AG08396 (cell line): ENCODE results near the gene SEMA4A.
A peak's percentile ranks its signal among the peaks of the same experiment; 100 is the strongest.
"Not testable (repeated sequence)": the region's sequence is repeated elsewhere in the genome, so short reads cannot be mapped to it uniquely, and the experiment has no call there.

Experiments
- DNase-seq: peaks from one replicate; pipeline ENCODE4 v3.0.0; 2012; ENCODE audit warnings: low spot score, mixed read lengths

Gene SEMA4A

DNA sequence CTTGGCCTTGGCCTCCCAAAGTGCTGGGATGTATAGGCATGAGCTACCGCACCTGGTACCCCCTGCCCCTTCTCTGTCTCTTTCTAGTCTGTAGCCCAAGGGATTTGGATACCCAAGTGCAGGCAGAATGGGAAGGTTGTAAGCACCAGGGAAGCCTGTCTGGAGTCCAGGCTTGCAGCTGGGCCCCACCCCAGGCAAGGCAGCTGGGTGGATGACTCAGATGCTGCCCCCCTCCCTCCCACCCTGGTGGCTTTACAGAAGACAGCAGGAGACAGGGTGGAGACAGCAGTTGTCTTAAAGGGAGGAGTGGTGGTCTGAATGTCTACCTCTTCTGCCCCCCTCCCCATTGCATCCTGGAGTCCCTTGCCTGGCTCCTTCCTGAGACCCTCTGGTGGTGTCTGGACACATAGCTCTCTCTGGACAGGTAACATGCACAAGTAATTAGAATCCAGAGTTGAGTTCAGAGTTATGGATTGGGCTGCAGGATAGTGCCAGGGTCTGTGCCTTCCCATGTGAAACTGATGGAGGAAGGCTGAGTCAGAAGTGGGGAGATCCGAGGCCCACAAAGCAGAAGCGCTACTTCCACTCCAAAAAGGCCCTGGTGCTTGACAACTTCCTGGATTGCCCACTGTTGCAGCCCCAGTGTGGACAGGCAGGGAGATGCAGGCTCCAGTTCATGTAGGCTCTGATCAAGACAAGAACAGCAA is 33.7 kb upstream of the SEMA4A start:
- DNase-seq = peak; percentile 63

GRCh38 chr1:156120318-156120717 is 33.1 kb upstream of the SEMA4A start:
- DNase-seq = no peak

GRCh38 chr1:156121005-156121404 is 32.4 kb upstream of the SEMA4A start:
- DNase-seq = not testable (repeated sequence)

DNA sequence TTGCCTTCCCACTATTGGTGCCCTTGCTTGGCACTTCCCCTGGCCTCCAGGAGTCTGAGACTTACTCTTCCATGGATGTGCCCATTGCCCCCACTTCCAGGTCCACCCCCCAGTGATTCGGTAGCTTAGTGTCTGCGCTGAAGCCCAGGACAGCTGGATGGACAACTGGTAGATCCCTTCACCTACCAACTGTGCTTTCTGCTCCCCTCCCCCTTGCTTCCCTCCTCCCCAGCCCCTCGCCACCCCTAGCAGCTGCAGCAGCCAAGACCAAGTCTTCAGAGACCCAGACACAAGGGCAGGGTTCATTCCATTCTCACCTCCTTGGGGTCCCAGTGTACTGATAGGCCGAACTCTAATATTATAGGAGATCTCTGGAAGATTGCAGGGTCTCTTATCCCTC is 31.9 kb upstream of the SEMA4A start:
- DNase-seq = no peak

DNA sequence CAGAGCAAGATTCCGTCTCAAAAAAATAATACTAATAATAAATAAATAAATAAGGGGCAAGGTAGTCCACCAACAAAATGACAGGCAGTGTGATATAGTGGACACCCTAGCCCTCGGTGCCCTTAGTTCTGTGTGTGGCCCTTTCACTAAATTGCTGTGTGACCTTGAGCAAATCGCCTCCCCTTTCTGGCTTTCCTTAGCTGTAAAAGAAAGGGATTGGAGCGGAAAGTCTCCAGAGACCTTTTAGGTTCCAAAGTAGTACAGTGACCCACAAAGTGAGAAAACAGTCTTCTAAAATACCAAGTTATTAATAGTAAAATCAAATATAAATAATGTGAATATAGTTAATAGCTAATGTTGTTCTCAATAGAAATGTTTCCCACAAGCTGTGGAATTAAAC is 31.3 kb upstream of the SEMA4A start:
- no peak for DNase-seq

GRCh38 chr1:156122519-156123355 is 30.6 kb upstream of the SEMA4A start:
- no peak for DNase-seq

DNA sequence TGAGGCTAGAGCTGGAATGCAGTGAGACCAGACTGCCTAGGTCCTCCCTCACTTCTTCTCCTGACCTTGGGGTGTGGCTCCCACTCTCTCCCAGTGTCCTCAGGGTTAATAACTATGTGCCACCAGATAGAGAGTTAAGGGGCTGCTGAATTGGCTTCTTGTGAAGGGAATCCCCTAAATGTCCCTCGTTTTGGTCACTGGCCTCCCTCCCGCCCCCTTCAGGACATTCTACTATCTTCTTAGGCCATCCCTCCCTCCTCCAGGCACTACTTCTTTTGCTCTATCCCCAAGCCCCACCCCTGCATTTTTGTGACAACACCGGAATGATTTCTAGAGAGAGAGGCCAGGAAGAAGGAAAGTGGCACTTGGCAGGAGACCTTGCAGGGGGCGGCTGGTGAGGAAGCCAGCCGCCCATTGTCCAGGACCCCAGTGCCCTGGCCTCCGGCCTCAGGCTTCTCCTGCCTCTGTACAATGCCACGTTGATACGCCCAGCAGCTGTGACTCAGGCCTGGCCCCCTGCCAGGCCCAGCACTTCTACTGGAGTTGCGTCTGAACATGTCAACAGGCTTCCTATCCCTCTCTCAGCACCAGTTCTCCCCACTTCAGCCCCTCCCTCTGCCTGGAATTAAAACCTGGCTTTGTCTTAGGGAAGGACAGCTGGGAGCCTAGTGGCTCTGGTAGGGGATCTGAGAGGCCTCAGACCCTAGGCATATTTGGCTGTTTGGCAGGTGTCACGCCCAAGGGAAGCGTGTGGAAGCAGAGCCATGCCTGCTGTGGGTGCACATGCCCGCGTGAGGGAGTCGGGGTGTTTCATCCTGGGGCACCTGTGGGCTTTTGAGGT is 29.8 kb upstream of the SEMA4A start:
- DNase-seq = peak; percentile 69

DNA sequence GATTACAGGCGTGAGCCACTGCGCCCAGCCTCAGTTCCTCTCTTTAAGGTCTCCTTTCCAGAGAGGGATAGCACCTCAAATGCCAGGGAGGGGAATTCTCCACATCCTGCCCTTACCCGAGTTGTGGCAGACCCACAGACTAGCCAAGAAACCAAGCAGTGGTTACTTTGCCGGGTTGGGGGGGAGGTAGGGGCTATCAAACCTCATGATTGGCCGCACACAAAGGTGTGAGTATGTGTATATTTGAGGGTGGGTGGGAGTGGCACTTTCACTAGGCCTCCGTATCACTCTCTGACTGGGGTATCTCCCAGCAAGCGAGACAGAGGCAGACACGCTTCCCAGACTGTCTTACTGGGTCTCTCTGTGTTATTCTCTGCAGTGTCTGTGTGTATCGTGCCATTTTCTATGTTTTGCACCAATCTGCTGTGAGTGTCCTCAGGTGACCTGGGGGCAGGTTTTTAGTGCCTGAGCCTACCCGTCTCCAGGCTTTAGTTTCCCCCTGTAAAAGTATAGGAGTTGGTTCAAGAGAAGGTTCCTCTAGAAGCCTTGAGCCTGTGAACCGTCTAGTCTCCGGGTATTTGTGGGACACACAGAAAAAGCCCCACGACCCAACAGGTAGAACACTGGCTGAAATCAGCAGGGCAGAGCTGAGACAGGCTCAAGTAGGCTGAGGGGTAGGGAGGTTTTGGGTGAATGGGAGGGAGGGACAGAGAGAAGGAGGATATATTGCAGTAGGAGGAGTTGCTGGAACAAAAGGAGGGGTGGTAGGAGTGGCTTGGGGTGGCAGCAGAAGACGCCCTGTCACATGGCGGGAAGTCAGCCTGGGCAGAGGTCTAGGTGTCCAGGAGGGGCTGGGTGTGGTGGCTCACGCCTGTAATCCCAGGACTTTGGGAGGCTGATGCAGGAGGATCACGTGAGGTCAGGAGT is 28.6 kb upstream of the SEMA4A start:
- no peak for DNase-seq

DNA sequence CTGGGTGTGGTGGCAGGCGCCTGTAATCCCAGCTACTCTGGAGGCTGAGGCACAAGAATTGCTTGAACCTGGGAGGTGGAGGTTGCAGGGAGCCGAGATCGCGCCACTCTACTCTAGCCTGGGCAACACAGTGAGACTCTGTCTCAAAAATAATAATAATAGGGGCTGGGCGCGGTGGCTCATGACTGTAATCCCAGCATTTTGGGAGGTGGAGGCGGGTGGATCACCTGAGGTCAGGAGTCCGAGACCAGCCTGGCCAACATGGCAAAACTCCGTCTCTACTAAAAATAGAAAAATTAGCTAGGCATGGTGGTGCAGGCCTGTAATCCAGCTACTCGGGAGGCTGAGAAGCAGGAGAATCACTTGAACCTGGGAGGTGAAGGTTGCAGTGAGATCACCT is 27.8 kb upstream of the SEMA4A start:
- DNase-seq = not testable (repeated sequence)

DNA sequence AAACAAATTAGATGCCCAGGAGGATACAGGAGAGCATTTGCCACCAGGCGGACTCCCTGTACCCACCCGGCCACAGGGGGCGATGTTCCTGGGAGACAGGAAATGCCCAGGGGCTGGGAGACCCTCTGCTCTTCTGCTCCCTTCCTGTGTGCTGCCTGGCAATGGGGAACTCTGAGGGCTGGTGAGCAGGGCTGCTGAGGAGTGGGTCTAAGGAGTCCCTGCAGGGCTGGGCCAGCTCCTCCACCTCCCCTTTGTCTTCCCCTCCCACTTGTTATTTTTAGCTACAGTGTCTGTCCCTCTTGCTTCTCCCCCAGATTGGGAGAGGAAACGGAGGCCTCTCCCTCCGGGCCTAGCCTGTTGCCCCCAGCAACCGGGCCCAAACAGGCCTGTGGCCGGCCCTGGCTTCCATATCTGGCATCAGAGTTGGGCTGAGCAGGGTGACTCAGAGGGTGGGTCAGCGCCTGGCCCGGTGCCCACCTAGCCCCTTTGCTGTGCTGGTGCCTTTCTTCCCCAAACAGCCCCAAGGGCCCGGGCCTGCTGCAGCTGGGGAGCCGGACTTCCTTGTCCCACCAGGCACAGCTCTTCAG is 27.2 kb upstream of the SEMA4A start:
- peak; percentile 80 for DNase-seq

- peak; percentile 57 for DNase-seq
Observed at GRCh38 chr1:156126630-156127534, 26.5 kb upstream of the SEMA4A start.

DNA sequence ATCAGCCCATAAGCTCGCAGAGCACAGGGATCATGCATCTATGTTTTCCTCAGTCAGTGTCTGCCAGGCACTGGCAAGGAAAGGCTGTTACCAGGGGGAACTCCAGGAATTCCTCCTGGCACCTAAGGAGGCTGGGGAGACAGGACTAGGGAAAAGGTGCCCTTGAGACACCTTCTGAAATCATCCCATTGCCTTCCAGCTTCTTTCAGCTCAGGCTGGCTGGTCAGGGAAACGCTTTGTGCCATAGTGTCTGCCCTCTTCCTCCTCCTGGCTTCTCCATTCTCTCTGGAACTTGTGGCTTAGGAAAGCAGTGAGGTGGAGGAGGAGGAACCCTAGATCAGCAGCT is 25.1 kb upstream of the SEMA4A start:
- DNase-seq = no peak

DNA sequence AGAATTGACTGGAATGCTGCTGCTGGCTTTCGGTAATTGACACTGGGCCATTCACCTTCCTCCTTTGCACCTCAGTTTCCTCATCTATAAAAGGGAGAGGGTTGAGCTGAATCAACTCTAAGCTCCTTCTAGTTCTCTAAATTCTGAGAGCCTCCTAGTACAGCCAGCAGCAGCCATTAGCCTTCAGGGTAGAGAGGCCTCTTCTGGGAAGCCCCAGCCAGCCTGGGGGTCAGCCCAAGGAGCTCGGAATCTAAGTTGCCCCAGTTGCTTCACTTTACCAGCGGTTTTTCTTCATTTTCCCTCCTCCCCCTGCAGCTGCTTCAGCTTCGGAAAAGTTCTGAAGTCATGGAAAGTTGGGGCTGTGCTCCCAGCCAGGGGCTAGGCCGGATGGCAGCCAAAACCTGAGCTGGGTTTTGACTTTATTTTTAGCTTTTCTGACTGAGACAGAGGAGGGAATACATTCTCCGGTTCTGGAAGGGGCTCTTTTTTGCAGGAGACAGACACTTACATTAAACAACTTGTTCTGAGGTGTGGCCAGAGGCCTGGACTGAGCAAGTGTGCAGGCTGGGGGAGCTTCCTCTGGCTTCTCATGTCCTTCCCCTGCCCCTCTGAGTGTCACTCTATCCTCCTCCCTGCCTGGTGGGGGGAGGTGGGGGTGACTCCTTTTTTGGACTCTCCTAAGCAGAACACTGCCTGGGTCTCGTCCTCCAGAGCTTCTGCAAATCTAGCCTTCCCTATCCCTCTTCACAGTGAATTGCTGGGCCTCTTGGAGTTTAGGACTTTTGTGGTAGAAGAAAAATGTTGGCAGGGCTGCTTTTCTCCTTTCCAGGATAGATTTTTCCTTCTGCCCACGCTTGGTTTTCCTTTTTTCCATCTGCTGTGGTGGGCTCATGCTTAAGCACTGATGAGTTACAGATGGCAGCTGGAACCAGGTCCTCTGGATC is 24.5 kb upstream of the SEMA4A start:
- no peak for DNase-seq

DNA sequence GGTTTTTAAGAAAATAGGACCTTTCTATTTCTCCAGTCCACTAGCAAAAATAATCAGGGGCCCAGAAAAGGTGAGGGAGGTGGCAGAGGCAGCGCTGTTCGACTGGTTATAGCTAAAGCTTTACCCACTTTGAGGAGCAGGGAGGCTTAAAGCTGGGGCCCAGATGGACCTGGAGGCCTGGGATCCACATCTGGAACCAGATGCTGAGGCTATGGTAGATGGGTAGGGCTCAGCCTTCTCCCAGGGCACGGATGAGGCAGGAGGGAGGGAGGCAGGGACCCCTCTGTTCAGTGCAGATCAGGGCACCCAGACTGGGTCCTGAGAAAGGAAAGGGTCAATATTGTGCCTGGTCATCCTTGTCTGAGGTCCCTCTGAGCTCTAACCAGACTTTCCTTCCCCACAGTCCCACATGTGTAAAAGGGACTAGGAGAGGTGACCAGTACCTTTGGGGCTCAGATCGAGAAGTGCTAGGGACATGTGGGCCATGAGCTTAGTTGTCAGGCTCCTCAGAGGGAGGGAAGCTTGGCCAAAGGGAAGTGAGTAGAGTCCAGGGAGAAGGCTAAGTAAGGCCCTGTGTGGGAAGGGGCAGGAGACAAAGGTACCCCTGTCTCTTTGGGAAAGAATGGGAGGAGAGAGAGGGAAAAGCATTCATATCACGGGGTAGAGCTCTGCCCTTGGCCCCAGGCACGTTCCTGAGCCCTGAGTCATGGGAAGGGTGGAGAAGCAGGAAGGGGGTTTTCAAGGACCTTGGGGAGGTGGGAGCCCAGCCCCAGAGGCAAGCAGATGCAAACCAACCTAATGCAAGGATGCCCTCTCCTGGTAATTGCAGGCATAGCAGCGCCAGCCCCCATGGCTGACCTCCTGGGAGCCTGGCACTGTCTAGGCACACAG is 23.5 kb upstream of the SEMA4A start:
- peak; percentile 86 for DNase-seq

GRCh38 chr1:156130578-156130942 is 22.8 kb upstream of the SEMA4A start:
- DNase-seq = no peak

DNA sequence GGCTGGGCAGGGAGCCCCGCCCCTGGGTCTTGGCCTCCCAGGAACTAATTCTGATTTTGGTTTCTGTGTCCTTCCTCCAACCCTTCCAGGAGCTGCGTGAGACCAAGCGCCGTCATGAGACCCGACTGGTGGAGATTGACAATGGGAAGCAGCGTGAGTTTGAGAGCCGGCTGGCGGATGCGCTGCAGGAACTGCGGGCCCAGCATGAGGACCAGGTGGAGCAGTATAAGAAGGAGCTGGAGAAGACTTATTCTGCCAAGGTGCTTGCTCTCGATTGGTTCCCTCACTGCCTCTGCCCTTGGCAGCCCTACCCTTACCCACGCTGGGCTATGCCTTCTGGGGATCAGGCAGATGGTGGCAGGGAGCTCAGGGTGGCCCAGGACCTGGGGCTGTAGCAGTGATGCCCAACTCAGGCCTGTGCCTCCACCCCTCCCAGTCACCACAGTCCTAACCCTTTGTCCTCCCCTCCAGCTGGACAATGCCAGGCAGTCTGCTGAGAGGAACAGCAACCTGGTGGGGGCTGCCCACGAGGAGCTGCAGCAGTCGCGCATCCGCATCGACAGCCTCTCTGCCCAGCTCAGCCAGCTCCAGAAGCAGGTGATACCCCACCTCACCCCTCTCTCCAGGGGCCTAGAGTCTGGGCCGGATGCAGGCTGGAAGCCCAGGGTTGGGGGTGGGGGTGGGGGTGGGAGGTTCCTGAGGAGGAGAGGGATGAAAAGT is 18.5 kb upstream of the SEMA4A start:
- no peak for DNase-seq
